ENCODE results near the gene PLXDC2. TPM values are rescaled to one million over a fixed set of nuclear protein-coding genes. Genes with fewer than 3 reads are reported as not detected.
A peak's percentile ranks its signal among the peaks of the same experiment; 100 is the strongest.
"Not testable (repeated sequence)": the region's sequence is repeated elsewhere in the genome, so short reads cannot be mapped to it uniquely, and the experiment has no call there.

PLXDC2 gene
- polyA plus RNA-seq, 10 donors, result 33.0 to 46.3 (median 38.7) TPM

- no peak for DNase-seq
These were observed 364.5 kb downstream of the PLXDC2 start for GRCh38 chr10:20180766-20181165.

- DNase-seq, result no peak
These were observed 365.2 kb downstream of the PLXDC2 start for GRCh38 chr10:20181434-20181833.

DNA sequence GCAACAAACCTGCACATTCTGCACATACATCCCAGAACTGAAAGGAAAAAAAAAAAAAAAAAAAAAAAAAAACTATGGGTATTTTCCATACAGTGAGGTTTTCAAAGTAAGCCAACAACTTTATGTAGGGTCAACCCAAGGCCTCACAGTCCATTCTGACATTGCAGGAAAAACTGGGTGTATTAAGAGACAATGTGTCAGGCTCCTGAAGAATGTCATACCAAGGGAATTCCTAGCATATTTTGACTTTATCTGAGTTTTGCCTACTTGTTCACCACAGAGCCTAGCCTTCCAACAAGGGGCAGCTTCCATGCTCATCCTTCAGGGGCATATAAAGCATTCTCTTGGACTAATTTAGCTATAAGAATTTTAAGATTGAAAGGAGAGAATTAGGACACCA, 368.9 kb downstream of the PLXDC2 start:
- DNase-seq, result no peak

DNA sequence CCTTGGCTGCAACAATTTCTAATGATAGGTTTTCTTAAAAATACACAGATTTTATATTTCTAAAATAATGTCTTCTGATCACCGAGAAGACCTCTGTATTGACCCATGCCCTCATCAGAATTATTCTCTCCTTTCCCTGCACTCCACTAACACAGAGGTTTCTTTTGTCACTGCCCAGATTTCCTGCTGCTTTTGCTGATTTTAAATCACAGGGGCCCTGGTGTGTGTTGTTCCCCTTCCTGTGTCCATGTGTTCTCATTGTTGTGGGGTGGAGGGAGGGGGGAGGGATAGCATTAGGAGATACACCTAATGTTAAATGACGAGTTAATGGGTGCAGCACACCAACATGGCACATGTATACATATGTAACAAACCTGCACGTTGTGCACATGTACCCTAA, 375.2 kb downstream of the PLXDC2 start:
- DNase-seq, result not testable (repeated sequence)

DNA sequence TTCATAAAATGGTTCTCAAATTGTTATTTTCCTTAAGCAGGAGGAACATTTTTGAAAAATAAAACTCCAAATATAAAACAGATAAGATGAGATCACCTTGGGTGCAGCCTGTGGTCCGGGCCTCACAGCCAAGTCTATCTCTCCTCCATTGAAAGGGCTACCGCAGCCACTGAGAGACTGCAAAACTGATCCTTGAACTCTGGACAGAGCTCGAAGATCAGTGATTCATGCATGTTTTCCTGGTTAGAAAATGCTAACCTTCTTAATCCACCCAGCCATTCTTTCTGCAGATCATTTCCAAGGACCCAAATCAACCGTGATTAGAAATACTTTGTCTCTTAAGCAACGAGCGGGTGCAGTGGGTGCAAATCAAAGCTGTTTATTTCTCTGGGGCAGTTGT, 378.8 kb downstream of the PLXDC2 start:
- no peak for DNase-seq

GRCh38 chr10:20200758-20201157, 384.5 kb downstream of the PLXDC2 start:
- DNase-seq, result no peak

- no peak for DNase-seq
These were observed 386.1 kb downstream of the PLXDC2 start for GRCh38 chr10:20202337-20202736.

- DNase-seq, result peak; percentile 60 to 80 (median 65)
These were observed 391.4 kb downstream of the PLXDC2 start for GRCh38 chr10:20207653-20208052.

GRCh38 chr10:20209098-20209497, 392.9 kb downstream of the PLXDC2 start:
- not testable (repeated sequence) for DNase-seq

- DNase-seq, result no peak
These were observed 399.4 kb downstream of the PLXDC2 start for GRCh38 chr10:20215547-20216152.

DNA sequence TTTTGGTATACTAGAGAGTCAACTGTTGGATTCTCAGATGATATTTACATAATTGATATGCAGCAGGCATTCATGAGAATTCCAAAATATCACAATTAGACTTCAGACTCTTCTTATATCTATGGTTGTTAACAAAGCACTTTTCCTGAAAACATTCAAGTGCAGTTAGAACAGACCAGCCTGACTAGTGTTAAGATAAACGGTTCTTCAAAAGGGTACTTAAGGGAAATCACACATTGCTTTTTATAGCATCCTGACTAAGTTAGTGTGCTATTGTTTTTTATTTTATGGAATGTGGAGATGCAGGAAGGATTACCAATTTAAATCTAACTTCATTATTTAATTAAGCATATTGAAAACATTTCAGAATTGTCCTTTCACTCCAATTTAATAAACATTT, 405.1 kb downstream of the PLXDC2 start:
- DNase-seq, result no peak

GRCh38 chr10:20228729-20229128, 412.5 kb downstream of the PLXDC2 start:
- no peak for DNase-seq

GRCh38 chr10:20232079-20232705, 416.0 kb downstream of the PLXDC2 start:
- DNase-seq, result peak in 1 of 3 donors; percentile 48

- DNase-seq, result no peak
These were observed 417.2 kb downstream of the PLXDC2 start for GRCh38 chr10:20233423-20233822.

DNA sequence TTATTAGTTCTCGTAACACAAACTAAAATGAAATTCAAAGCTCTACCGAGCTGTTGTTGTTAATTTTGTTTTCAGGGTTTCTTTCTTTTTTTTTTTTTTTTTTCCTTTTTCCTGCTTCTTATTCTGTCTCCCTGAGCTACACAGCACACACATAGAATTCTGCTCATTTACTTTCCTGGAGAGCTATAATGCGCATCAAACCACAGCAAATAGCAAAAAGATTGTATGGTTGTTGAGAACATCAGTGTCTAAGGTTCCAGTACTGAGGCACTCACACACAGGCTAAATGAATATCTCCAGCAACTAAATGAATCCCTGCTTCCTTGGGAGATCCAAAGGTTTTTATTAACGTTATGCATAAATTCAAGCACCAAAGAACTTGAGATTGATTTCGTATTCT, 418.3 kb downstream of the PLXDC2 start:
- DNase-seq, result no peak

- no peak for DNase-seq
These were observed 420.9 kb downstream of the PLXDC2 start for GRCh38 chr10:20237091-20237570.

DNA sequence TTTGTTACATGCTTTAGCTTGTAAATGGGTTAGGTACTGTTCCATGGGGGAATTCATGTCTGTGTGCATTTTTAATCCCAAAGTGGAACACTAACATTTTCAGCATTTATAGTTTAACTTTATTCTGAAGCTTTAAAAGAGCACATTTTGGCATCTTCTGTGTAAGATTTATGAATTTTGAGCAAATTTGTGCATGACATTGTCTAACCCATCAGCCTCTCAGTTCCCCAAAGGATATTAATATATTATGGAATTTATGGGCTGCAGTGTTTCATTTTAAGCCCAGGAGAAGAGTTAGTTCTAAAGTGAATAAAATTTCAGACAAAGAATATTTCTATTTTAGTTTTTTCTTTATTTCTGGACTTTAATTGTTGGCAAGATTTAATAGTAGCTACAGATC, 421.4 kb downstream of the PLXDC2 start:
- DNase-seq, result peak in 2 of 3 donors; percentile 7 to 68

DNA sequence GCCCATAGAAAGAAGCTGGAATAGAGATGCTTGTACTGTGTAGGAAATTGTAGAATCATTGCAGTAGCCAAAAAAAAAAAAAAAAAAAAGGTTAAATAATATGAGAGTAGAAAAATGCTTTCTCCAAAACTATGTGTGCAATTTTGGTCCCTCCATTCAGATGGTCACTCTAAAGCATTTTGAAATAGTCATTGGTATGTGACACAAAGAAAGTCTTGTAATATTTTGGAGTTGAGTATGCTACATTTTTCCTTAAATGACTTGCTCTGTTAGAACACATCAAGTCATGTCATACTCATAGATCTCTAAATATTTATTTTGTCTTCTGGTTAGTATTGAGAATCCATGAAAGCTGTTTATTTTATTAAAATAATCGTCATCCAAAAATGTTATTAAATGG, 424.4 kb downstream of the PLXDC2 start:
- no peak for DNase-seq

DNA sequence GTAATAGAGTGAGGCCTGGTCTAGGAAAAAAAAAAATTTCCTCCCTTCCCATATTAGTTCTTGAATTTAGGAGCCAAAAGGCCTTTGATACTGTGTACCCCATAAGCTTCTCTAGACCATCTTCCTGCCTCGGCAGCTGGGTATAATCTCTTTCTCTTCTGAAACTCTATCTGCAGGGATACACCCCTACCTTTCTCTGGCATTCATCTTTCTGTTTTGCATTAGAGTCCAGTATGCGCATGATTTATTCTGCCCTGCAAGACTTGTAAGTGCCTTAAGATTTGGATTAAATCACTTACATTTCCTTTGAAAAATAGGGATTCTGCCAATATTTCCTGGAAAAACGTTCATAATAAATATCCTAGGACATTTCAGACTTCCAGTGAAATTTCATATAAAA, 431.2 kb downstream of the PLXDC2 start:
- peak in 1 of 3 donors; percentile 20 for DNase-seq

DNA sequence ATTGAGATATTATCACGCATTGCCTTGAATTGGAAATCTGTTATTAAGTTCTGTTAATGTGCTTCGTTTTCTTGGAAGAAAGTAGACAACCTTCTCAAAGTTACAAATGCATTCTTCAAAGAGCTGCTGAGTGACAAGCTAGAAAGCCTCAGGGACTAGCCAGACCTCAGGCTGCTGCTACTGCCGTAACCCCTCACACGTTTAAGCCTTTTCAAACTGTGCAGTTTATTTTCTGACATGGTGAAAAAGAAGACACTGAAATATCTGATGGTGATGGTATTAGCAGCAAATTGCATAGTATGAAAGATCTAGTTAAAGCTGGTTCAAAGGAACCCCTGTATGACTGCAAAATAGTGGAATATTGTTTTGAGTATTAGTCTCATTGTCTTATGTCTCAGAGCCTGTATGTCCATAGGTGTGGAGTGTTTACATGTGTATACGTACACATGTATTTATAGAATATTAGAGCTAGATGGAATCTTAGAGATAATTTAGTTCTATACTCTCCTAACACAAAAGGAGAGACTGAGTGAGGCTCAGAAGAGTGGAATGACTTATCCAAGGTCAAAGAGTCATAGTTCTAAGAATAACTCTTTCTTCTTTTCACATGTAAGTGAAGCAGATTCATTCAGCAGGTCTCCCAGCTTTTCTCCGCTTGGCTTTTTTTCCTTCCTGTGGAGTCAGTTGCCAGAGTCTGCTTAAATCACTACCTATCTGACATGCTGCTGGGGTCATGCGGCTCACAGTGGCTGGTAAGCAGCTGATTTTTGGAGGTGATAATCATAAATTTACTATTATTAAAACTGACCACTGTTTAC, 431.9 kb downstream of the PLXDC2 start:
- DNase-seq, result peak in 1 of 3 donors; percentile 20

DNA sequence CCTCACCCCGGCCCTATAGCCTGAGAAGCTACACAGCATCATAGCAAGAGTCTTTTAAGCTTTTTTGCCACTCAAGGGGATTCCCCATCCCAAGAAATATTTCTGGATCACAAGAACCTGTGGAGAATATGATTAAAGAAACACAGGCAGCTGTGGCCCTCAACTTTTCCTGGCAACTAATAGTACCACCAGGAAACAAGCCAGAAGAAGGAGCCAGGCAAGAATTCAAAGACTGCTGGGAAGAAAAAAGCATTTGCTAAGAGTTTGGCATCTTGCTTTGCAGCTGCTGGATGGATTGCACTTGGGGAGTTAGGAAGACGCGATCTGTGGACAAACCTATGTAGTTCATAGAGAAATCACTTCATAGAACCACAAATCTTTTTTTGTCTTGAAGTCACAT, 437.8 kb downstream of the PLXDC2 start:
- peak; percentile 72 to 92 (median 85) for DNase-seq

- no peak for DNase-seq
These were observed 438.3 kb downstream of the PLXDC2 start for GRCh38 chr10:20254497-20254896.

DNA sequence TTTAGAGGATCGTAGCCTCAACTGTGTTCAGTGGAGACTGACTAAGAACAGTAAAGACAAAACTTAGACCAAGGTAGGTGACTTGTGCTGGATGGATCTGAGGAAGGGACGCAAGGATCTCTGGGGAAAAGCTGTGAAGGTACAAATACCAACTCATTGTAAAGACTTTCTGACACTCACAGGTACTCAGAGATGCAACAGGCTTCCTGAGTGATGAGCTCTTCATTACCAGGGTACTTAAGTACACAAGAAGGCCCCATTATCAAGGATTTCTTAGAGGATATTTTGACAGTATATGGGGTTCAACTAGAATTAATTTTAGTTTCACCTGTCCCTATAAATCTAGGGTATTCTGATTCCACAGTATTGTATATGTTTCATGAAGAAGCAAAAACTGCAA, 440.7 kb downstream of the PLXDC2 start:
- DNase-seq, result no peak
